Body of pancreas (tissue), 4 donors: ENCODE data around the gene HTR2C. TPM values are rescaled to one million over a fixed set of nuclear protein-coding genes. Genes with fewer than 3 reads are reported as not detected.
A peak's percentile ranks its signal among the peaks of the same experiment; 100 is the strongest.
"Not testable (repeated sequence)": the region's sequence is repeated elsewhere in the genome, so short reads cannot be mapped to it uniquely, and the experiment has no call there.

Source experiments
- ATAC-seq: fragments of 150-250 bp; one replicate; pipeline ENCODE4 v1.9.1; 2016
- DNase-seq, 4 donors: peaks; one replicate each; pipeline ENCODE4 v3.0.0-alpha.2; 2019
- H3K27ac ChIP-seq, 4 donors: fragments of 200-600 bp; sonication (generic); 1 replicate in 3 of 4; 2 replicates in 1 of 4; pipeline versions ENCODE4 v1.5.1 to v1.6.1; 2016 to 2019; ENCODE audit warnings: mild to moderate bottlenecking in 1 of 4, mixed read lengths in 1 of 4, moderate library complexity in 1 of 4
- H3K27me3 ChIP-seq, 2 donors: fragments of 200-600 bp; sonication (generic); one replicate each; pipeline ENCODE4 v1.6.0; 2016; ENCODE audit warnings: mild to moderate bottlenecking in 1 of 2
- H3K36me3 ChIP-seq, 2 donors: fragments of 200-600 bp; sonication (generic); replicated peaks in 1 of 2; 2 replicates each; pipeline ENCODE4 v1.5.1; 2016; ENCODE audit warnings: low read depth in 2 of 2; ENCODE audit not compliant: insufficient read depth in 1 of 2
- H3K4me1 ChIP-seq: fragments of 200-600 bp; sonication (generic); one replicate; pipeline ENCODE4 v1.6.0; 2016
- H3K4me3 ChIP-seq, 2 donors: fragments of 200-600 bp; sonication (generic); 1 replicate in 1 of 2; 2 replicates in 1 of 2; pipeline ENCODE4 v1.5.1; 2016 to 2019
- H3K9me3 ChIP-seq, 3 donors: fragments of 200-600 bp; sonication (generic); 1 replicate in 2 of 3; 2 replicates in 1 of 3; pipeline ENCODE4 v1.5.1; 2016
- CTCF ChIP-seq, 7 experiments: fragments of 450-650 bp in 4 of 7; fragments of 200-600 bp in 3 of 7; sonication (generic) in 3 of 7; IDR thresholded peaks; one replicate each; pipeline ENCODE4 v1.5.1; 2016 to 2019; ENCODE audit warnings: antibody characterized with exemption in 7 of 7
- POLR2A ChIP-seq, 3 donors: fragments of 450-650 bp; IDR thresholded peaks; one replicate each; pipeline ENCODE4 v1.6.1; 2016; ENCODE audit warnings: antibody characterized with exemption in 3 of 3, mild to moderate bottlenecking in 2 of 3
- WGBS, 2 donors: methylation state at CpG; one replicate each; pipeline ENCODE4 v1.1.5; 2017; 5-methylcytosine and 5-hydroxymethylcytosine counted together
- intact Hi-C: fragments of 100-400 bp; cut with DNase I; formaldehyde crosslinking; loops from one replicate; pipeline ENCODE4 v1.15.1; 2023
- total RNA-seq, 2 donors: library from RNA; depleted of rRNA; stranded (reverse); fragments of >200 nt; gene quantifications; one replicate each; pipeline ENCODE4 v1.1.0, GENCODE V29; 2016

HTR2C gene
- total RNA-seq, 2 donors from 2014 or later = not detected

GRCh38 chrX:114599305-114599704 is 15.4 kb downstream of the HTR2C start:
- intact Hi-C loops = no loop called here
- 44 to 67% methylated on average over 1 of the region's 1 CpG for WGBS, 2 donors

GRCh38 chrX:114599911-114600310 is 16.0 kb downstream of the HTR2C start:
- ATAC-seq (no peak), DNase-seq (no peak)
- Histone ChIP-seq H3K4me1 (no peaks in the 10 kb centered on the region), H3K9me3 (no peaks in the 10 kb centered on the region), H3K27me3 (no peaks in the 10 kb centered on the region), H3K27ac (no peak overlapping the region), H3K36me3 (no peaks in the 10 kb centered on the region), H3K4me3 (no peak overlapping the region)
- intact Hi-C loops = no loop called here
- 29 to 55% methylated on average over 4 of the region's 4 CpGs for WGBS, 2 donors
- TF ChIP-seq CTCF (IDR thresholded peaks at IDR 0.05) (no peak), POLR2A (IDR thresholded peaks at IDR 0.05) (no peak)

More at GRCh38 chrX:114599305-114599704, 15.4 kb downstream of the HTR2C start:
- no peak overlapping the region for H3K4me3 ChIP-seq
- no peaks in the 10 kb centered on the region for H3K36me3 ChIP-seq
- no peaks in the 10 kb centered on the region for H3K4me1 ChIP-seq
- no peaks in the 10 kb centered on the region for H3K27me3 ChIP-seq
- TF ChIP-seq POLR2A (IDR thresholded peaks at IDR 0.05) = no peak
- no peak for TF ChIP-seq CTCF (IDR thresholded peaks at IDR 0.05)
- no peaks in the 10 kb centered on the region for H3K9me3 ChIP-seq
- no peak for DNase-seq
- ATAC-seq = no peak
- H3K27ac ChIP-seq = no peak overlapping the region

GRCh38 chrX:114606619-114607018 is 22.7 kb downstream of the HTR2C start:
- H3K27me3 ChIP-seq, H3K27ac ChIP-seq, H3K4me1 ChIP-seq, H3K9me3 ChIP-seq, H3K36me3 ChIP-seq, intact Hi-C loops, ATAC-seq, DNase-seq, H3K4me3 ChIP-seq: not testable (repeated sequence)
- 37 to 48% methylated on average over 5 to 10 of the region's 10 CpGs for WGBS, 2 donors

- intact Hi-C loops = no loop called here
- Histone ChIP-seq H3K9me3 (no peaks in the 10 kb centered on the region), H3K27me3 (no peaks in the 10 kb centered on the region), H3K4me1 (no peaks in the 10 kb centered on the region), H3K4me3 (no peak overlapping the region), H3K36me3 (no peaks in the 10 kb centered on the region), H3K27ac (no peak overlapping the region)
- DNase-seq (peak; percentile 16 to 48 (median 30)), ATAC-seq (no peak)
- TF ChIP-seq CTCF (IDR thresholded peaks at IDR 0.05) = peak; percentile 43 to 71 (median 48)
- TF ChIP-seq POLR2A (IDR thresholded peaks at IDR 0.05) = no peak
- 45 to 46% methylated on average over 11 of the region's 11 CpGs for WGBS, 2 donors
Measured at GRCh38 chrX:114611018-114611619, 27.2 kb downstream of the HTR2C start.

- ATAC-seq (no peak), DNase-seq (no peak)
- Histone ChIP-seq H3K27ac (no peak overlapping the region), H3K4me1 (no peaks in the 10 kb centered on the region), H3K9me3 (no peaks in the 10 kb centered on the region), H3K27me3 (no peaks in the 10 kb centered on the region), H3K4me3 (no peak overlapping the region), H3K36me3 (no peaks in the 10 kb centered on the region)
- TF ChIP-seq CTCF (IDR thresholded peaks at IDR 0.05) (no peak), POLR2A (IDR thresholded peaks at IDR 0.05) (no peak)
- intact Hi-C loops = no loop called here
Measured at GRCh38 chrX:114615765-114616164, 31.9 kb downstream of the HTR2C start.
